H1 (cell line): ENCODE results near the gene TRAPPC3. TPM values are rescaled to one million over a fixed set of nuclear protein-coding genes. Genes with fewer than 3 reads are reported as not detected.

Experiments
- CTCF ChIA-PET: fragments of 300-600 bp; sonication (Branson Sonifier 250); formaldehyde crosslinking; loops from one replicate; lab custom pipeline; 2021; ENCODE audit not compliant: partially characterized antibody; lab: Charles Lee
- POLR2A ChIA-PET: fragments of 300-600 bp; sonication (Branson Sonifier 250); formaldehyde crosslinking; loops from one replicate; lab custom pipeline; 2021; ENCODE audit warnings: inconsistent platforms; ENCODE audit not compliant: partially characterized antibody; lab: Charles Lee
- DNase-seq, 2 experiments: peaks; one replicate each; pipeline versions ENCODE4 v3.0.0 to v3.0.0-alpha.2; 2010 to 2022; ENCODE audit warnings: low spot score in 2 of 2, low read depth in 1 of 2, mixed read lengths in 1 of 2
- FAIRE-seq: peaks from 2 replicates; lab custom pipeline; 2011; peaks lifted over from hg19 to GRCh38; lab: Jason Lieb, UNC
- H2AFZ ChIP-seq: 2 replicates; pipeline ENCODE4 v1.8.1; 2012; ENCODE audit warnings: low read length, inconsistent platforms
- H2AK5ac ChIP-seq: 2 replicates; pipeline ENCODE4 v1.6.1; 2013; ENCODE audit warnings: low read depth, low read length
- H2BK120ac ChIP-seq: replicated peaks from 2 replicates; pipeline ENCODE3; 2013; ENCODE audit warnings: low read depth, low read length, inconsistent platforms
- H2BK12ac ChIP-seq: 2 replicates; pipeline ENCODE4 v1.6.1; 2013; ENCODE audit warnings: low read depth, low read length
- H2BK15ac ChIP-seq: 2 replicates; pipeline ENCODE4 v1.6.1; 2013; ENCODE audit warnings: low read length
- H2BK20ac ChIP-seq: 2 replicates; pipeline ENCODE4 v1.6.1; 2013; ENCODE audit warnings: low read length
- H2BK5ac ChIP-seq: 2 replicates; pipeline ENCODE4 v1.6.1; 2013; ENCODE audit warnings: low read depth, low read length
- H3K14ac ChIP-seq: 2 replicates; pipeline ENCODE4 v1.6.1; 2013; ENCODE audit warnings: inconsistent platforms; ENCODE audit not compliant: insufficient read length
- H3K18ac ChIP-seq: 2 replicates; pipeline ENCODE4 v1.6.1; 2013; ENCODE audit warnings: low read length; ENCODE audit errors: extremely low read depth
- H3K23ac ChIP-seq: 2 replicates; pipeline ENCODE4 v1.6.1; 2013; ENCODE audit warnings: inconsistent platforms; ENCODE audit not compliant: insufficient read length
- H3K23me2 ChIP-seq: 2 replicates; pipeline ENCODE4 v1.6.1; 2013; ENCODE audit warnings: low read depth, low read length
- H3K27ac ChIP-seq: 2 replicates; pipeline ENCODE4 v1.6.1; 2011; ENCODE audit warnings: low read depth, low read length, inconsistent platforms
- H3K27me3 ChIP-seq, 4 experiments: replicated peaks in 1 of 4; 1 replicate in 1 of 4; 2 replicates in 3 of 4; pipeline versions ENCODE4 v1.6.1 to v1.8.1; 2011 to 2013; ENCODE audit warnings: low read length in 3 of 4, mild to moderate bottlenecking in 3 of 4, inconsistent platforms in 2 of 4, mixed read lengths in 2 of 4, moderate library complexity in 1 of 4; ENCODE audit not compliant: control insufficient read depth in 3 of 4, insufficient read depth in 3 of 4; ENCODE audit errors: extremely low read depth in 1 of 4
- H3K36me3 ChIP-seq, 4 experiments: 2 replicates each; pipeline versions ENCODE4 v1.6.1 to v1.8.1; 2011 to 2013; ENCODE audit warnings: mild to moderate bottlenecking in 4 of 4, low read length in 3 of 4, moderate library complexity in 2 of 4, control low read depth in 1 of 4, inconsistent platforms in 1 of 4; ENCODE audit not compliant: insufficient read depth in 4 of 4, control insufficient read depth in 2 of 4
- H3K4ac ChIP-seq: replicated peaks from 2 replicates; pipeline ENCODE3; 2013; ENCODE audit warnings: low read length, low read depth, mixed read lengths, inconsistent platforms; ENCODE audit not compliant: insufficient read length
- H3K4me1 ChIP-seq, 4 experiments: replicated peaks in 1 of 4; 1 replicate in 1 of 4; 2 replicates in 3 of 4; pipeline versions ENCODE4 v1.6.1 to v1.8.1; 2011 to 2013; ENCODE audit warnings: low read length in 3 of 4, inconsistent platforms in 2 of 4, mixed read lengths in 1 of 4; ENCODE audit not compliant: insufficient read depth in 4 of 4, control insufficient read depth in 3 of 4
- H3K4me2 ChIP-seq, 2 experiments: 2 replicates each; pipeline versions ENCODE4 v1.6.1 to v1.8.1; 2011 to 2013; ENCODE audit warnings: low read depth in 2 of 2, low read length in 2 of 2, control low read depth in 1 of 2, inconsistent platforms in 1 of 2, mild to moderate bottlenecking in 1 of 2; ENCODE audit not compliant: insufficient read depth in 1 of 2
- H3K4me3 ChIP-seq, 4 experiments: fragments of 200-600, 300-600 bp in 1 of 4; sonication (generic), shearing (Covaris generic), sonication (Bioruptor Twin) in 1 of 4; 2 replicates each; pipeline versions ENCODE4 v1.5.1 to v1.8.1; 2011 to 2016; ENCODE audit warnings: low read length in 4 of 4, low read depth in 3 of 4, control low read depth in 2 of 4, inconsistent platforms in 2 of 4, mild to moderate bottlenecking in 2 of 4, mixed read lengths in 1 of 4, moderate library complexity in 1 of 4; ENCODE audit not compliant: insufficient read depth in 2 of 4; ENCODE audit errors: extremely low read depth in 1 of 4
- H3K56ac ChIP-seq: replicated peaks from 2 replicates; pipeline ENCODE3; 2013; ENCODE audit warnings: low read depth, mild to moderate bottlenecking, mixed read lengths, low read length, inconsistent platforms; ENCODE audit not compliant: insufficient read length
- H3K79me1 ChIP-seq: 2 replicates; pipeline ENCODE4 v1.6.1; 2013; ENCODE audit warnings: low read depth, low read length, control low read depth
- H3K79me2 ChIP-seq, 2 experiments: 2 replicates each; pipeline versions ENCODE4 v1.6.1 to v1.8.1; 2012 to 2013; ENCODE audit warnings: low read length in 2 of 2, mild to moderate bottlenecking in 2 of 2, inconsistent platforms in 1 of 2; ENCODE audit not compliant: insufficient read depth in 2 of 2, control insufficient read depth in 1 of 2
- H3K9ac ChIP-seq, 4 experiments: replicated peaks in 1 of 4; 1 replicate in 1 of 4; 2 replicates in 3 of 4; pipeline versions ENCODE4 v1.6.1 to v1.8.1; 2011 to 2013; ENCODE audit warnings: low read depth in 3 of 4, low read length in 3 of 4, control low read depth in 2 of 4, mild to moderate bottlenecking in 2 of 4, moderate library complexity in 2 of 4, inconsistent platforms in 1 of 4; ENCODE audit errors: extremely low read depth in 1 of 4
- H3K9me3 ChIP-seq, 2 experiments: 2 replicates each; pipeline versions ENCODE4 v1.6.1 to v1.8.1; 2012 to 2013; ENCODE audit warnings: mild to moderate bottlenecking in 2 of 2, moderate library complexity in 2 of 2, control low read depth in 1 of 2, inconsistent platforms in 1 of 2, low read depth in 1 of 2, low read length in 1 of 2, mixed read lengths in 1 of 2; ENCODE audit not compliant: insufficient read depth in 2 of 2
- H4K20me1 ChIP-seq, 2 experiments: replicated peaks in 1 of 2; 2 replicates each; pipeline versions ENCODE3 to v1.8.1; 2011 to 2013; ENCODE audit warnings: inconsistent platforms in 2 of 2, low read length in 2 of 2, mild to moderate bottlenecking in 1 of 2; ENCODE audit not compliant: insufficient read depth in 2 of 2, control insufficient read depth in 1 of 2
- H4K5ac ChIP-seq: 2 replicates; pipeline ENCODE4 v1.6.1; 2013; ENCODE audit warnings: low read length, low read depth, mixed read lengths, inconsistent platforms; ENCODE audit not compliant: insufficient read length
- H4K8ac ChIP-seq: 2 replicates; pipeline ENCODE4 v1.8.0; 2013; ENCODE audit warnings: mild to moderate bottlenecking, moderate library complexity, low read length, inconsistent platforms; ENCODE audit not compliant: insufficient read depth; ENCODE audit errors: extremely low read depth
- H4K91ac ChIP-seq: replicated peaks from 2 replicates; pipeline ENCODE3; 2013; ENCODE audit warnings: low read length, mixed read lengths, inconsistent platforms; ENCODE audit not compliant: insufficient read length
- EZH2 ChIP-seq: fragments of 200-600 bp; sonication (generic); IDR thresholded peaks from 2 replicates; pipeline ENCODE4 v1.7.1; 2012; ENCODE audit warnings: low read depth, mild to moderate bottlenecking, moderate library complexity, low read length, inconsistent platforms; ENCODE audit not compliant: severe bottlenecking
- HDAC2 ChIP-seq, 2 experiments: fragments of 300-600 bp in 1 of 2; sonication (generic) in 1 of 2; IDR thresholded peaks; 2 replicates each; pipeline ENCODE4 v1.6.1; 2011 to 2012; ENCODE audit warnings: low read depth in 2 of 2, low read length in 2 of 2, mild to moderate bottlenecking in 2 of 2, moderate library complexity in 2 of 2, borderline replicate concordance in 1 of 2, inconsistent platforms in 1 of 2
- MAFK ChIP-seq: IDR thresholded peaks from 2 replicates; pipeline ENCODE4 v1.6.1; 2012; ENCODE audit warnings: low read depth, mild to moderate bottlenecking, improper control_type of control experiment, low read length
- TEAD4 ChIP-seq: IDR thresholded peaks from 2 replicates; pipeline ENCODE4 v1.6.1; 2012; ENCODE audit warnings: low read depth, low read length, inconsistent platforms, mixed read lengths
- WGBS, 2 experiments: shearing (Covaris generic) in 1 of 2; methylation state at CpG; one replicate each; pipeline versions ENCODE4 v1.1.6 to v1.1.7; 2013 to 2015; ENCODE audit warnings: low lambda C conversion rate in 2 of 2, mixed read lengths in 2 of 2, inconsistent platforms in 1 of 2, low coverage in 1 of 2, missing lambda C conversion rate in 1 of 2; ENCODE audit not compliant: insufficient replicate concordance in 2 of 2, insufficient coverage in 1 of 2, insufficient read length in 1 of 2; ENCODE audit errors: extremely low coverage in 1 of 2, missing lambda C conversion rate in 1 of 2; 5-methylcytosine and 5-hydroxymethylcytosine counted together
- polyA plus RNA-seq, 7 experiments: library from polyadenylated mRNA; depleted of rRNA in 3 of 7; stranded (reverse) in 5 of 7; unstranded in 2 of 7; fragments of >200 nt in 5 of 7; fragments of 200-250 nt in 2 of 7; gene quantifications; 1 replicate in 5 of 7; 2 replicates in 1 of 7; 4 replicates in 1 of 7; pipeline versions ENCODE4 v1.2.1 to v1.2.3, GENCODE V29; 2011 to 2013; ENCODE audit warnings: missing spikeins in 2 of 7, mixed read lengths in 2 of 7
- total RNA-seq: library from RNA; stranded (reverse); fragmentation: NEBNext Ultra II Directional; extraction: Animal tissue kit (Norgen Biotek cat#: 25700); gene quantifications from 2 replicates; pipeline ENCODE4 v1.2.1, GENCODE V29; 2021
- TF ChIP-seq, protein P1 (sequence below): IDR thresholded peaks from 2 replicates; pipeline ENCODE4 v1.6.1; 2011; ENCODE audit warnings: low read depth, mild to moderate bottlenecking, low read length; ENCODE audit not compliant: insufficient read depth

TRAPPC3 gene
- total and polyA plus RNA-seq, 2 of the 8 experiments (the other 6 are each of a cell fraction or from before 2014, with no cell fraction given), result 47.8 to 51.0 TPM

DNA sequence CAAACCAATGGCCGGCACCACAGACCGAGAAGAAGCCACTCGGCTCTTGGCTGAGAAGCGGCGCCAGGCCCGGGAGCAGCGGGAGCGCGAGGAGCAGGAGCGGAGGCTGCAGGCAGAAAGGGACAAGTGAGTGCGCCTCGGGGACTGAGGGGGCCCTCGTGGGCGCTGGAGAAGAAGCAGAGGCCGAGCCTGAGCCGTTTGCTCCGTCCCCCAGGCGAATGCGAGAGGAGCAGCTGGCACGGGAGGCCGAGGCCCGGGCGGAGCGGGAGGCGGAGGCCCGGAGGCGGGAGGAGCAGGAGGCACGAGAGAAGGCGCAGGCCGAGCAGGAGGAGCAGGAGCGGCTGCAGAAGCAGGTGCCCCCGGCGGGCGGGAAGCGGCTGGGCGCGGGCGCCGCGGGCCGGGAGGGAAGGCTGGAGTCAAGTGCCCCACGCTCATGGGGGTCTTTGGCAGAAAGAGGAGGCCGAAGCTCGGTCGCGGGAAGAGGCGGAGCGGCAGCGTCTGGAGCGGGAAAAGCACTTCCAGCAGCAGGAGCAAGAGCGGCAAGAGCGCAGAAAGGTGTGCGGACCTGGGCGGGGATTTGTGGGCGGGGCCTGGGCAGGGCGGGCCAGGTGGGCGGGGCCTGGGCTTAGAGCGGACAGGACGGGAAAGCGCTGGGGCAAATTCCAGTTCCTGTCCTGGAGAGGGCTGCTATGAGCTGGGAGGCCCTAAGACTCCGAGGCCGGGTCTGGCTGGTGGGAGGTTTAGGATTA, 29.4 kb upstream of the TRAPPC3 start:
- Histone ChIP-seq H4K20me1 (peaks cover 12 to 28% of the 10 kb centered on the region in 2 experiments), H2AFZ (no peak overlapping the region; the same call in 1 of the 2 replicates), H2AK5ac (no peak overlapping the region), H2BK15ac (no peak overlapping the region), H3K18ac (peak overlapping the region; percentile 34), H3K23me2 (peaks cover 13% of the 10 kb centered on the region; the same call in 1 of the 2 replicates), H3K4me2 (peak overlapping the region; percentile 87 to 90), H3K4me3 (peak overlapping the region; percentile 38 to 67 (median 52); a peak in 7 of 8 replicates), H3K4ac (no peak overlapping the region), H3K9ac (peak overlapping the region in 3 of 4 experiments; percentile 56 to 77 (median 64); a peak in 5 of 7 replicates), H2BK120ac (no peak overlapping the region), H3K79me1 (0 out of 2 replicates have a peak, but pooled peaks cover 4% of the 10 kb centered on the region), H3K14ac (no peak overlapping the region), H3K36me3 (peaks cover 8 to 18% (median 13%) of the 10 kb centered on the region in 4 experiments; a peak in 7 of 8 replicates), H4K8ac (peak overlapping the region; percentile 86), H2BK20ac (no peak overlapping the region), H3K23ac (no peak overlapping the region), H2BK5ac (peak overlapping the region; percentile 60; the same call in 1 of the 2 replicates), H4K5ac (no peak overlapping the region), H2BK12ac (no peak overlapping the region), H3K79me2 (no peaks in the 10 kb centered on the region), H3K27ac (peak overlapping the region; percentile 62; the same call in 1 of the 2 replicates), H3K27me3 (no peaks in the 10 kb centered on the region), H3K9me3 (no peaks in the 10 kb centered on the region), H3K4me1 (peaks cover 8 to 36% (median 28%) of the 10 kb centered on the region in 4 experiments), H4K91ac (peak overlapping the region; percentile 46), H3K56ac (no peak overlapping the region)
- WGBS, 2 experiments, result 9% methylated on average over 45 of the region's 62 CpGs; no CpG with 5 or more reads in 1 of the 2 experiments
- ChIA-PET CTCF (interaction anchor here (1.1 to 16.0 kb wide), 5 partner anchors 9 to 44 kb away, joined by 3 to 162 read pairs (median 16); partner anchors contain the start of genes MAP7D1 and TRAPPC3), POLR2A (interaction anchor here (0.9 to 6.7 kb wide), 7 partner anchors 9 to 128 kb away, joined by 3 to 44 read pairs (median 8); partner anchors contain the start of genes MAP7D1, SH3D21 and TRAPPC3)
- FAIRE-seq (peak; percentile 28), DNase-seq (peak; percentile 86 to 89)
- TF ChIP-seq EZH2, result peak; percentile 44
- TF ChIP-seq, protein P1, sequence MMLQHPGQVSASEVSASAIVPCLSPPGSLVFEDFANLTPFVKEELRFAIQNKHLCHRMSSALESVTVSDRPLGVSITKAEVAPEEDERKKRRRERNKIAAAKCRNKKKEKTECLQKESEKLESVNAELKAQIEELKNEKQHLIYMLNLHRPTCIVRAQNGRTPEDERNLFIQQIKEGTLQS, result no peak
- TF ChIP-seq TEAD4, result no peak
- no peak for TF ChIP-seq HDAC2 (IDR thresholded peaks at IDR 0.05; ENCODE audit: borderline replicate concordance in 1 of 2, low read depth in 2 of 2, low read length in 2 of 2)
- TF ChIP-seq MAFK, result no peak
